DND-41 (cell line): ENCODE results near the gene AR.

Source experiments
- CTCF ChIP-seq: IDR thresholded peaks from 2 replicates; pipeline ENCODE4 v1.5.1; 2012; ENCODE audit warnings: borderline replicate concordance, low read length, moderate library complexity, mild to moderate bottlenecking; ENCODE audit not compliant: poor library complexity, severe bottlenecking; ENCODE audit errors: extremely low read depth
- EZH2 ChIP-seq: IDR thresholded peaks from 3 replicates; pipeline ENCODE4 v1.6.1; 2012; ENCODE audit warnings: borderline replicate concordance, low read depth, mild to moderate bottlenecking, moderate library complexity, low read length, inconsistent platforms; ENCODE audit not compliant: severe bottlenecking

DNA sequence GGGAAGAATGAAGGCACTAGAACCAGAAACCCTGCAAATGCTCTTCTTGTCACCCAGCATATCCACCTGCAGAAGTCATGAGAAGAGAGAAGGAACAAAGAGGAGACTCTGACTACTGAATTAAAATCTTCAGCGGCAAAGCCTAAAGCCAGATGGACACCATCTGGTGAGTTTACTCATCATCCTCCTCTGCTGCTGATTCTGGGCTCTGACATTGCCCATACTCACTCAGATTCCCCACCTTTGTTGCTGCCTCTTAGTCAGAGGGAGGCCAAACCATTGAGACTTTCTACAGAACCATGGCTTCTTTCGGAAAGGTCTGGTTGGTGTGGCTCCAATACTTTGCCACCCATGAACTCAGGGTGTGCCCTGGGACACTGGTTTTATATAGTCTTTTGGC lies 181.7 kb downstream of the AR start:
- TF ChIP-seq CTCF: no peak
- no peak for TF ChIP-seq EZH2
